DMS 273 (cell line): Measurements from ENCODE around the gene CEP57L1.
"Not testable (repeated sequence)": the region's sequence is repeated elsewhere in the genome, so short reads cannot be mapped to it uniquely, and the experiment has no call there.

Experiments
- DNase-seq: peaks from one replicate; lab custom pipeline; 2025; ENCODE audit not compliant: unreplicated experiment; lab: John Stamatoyannopoulos, UW

CEP57L1 gene

DNA sequence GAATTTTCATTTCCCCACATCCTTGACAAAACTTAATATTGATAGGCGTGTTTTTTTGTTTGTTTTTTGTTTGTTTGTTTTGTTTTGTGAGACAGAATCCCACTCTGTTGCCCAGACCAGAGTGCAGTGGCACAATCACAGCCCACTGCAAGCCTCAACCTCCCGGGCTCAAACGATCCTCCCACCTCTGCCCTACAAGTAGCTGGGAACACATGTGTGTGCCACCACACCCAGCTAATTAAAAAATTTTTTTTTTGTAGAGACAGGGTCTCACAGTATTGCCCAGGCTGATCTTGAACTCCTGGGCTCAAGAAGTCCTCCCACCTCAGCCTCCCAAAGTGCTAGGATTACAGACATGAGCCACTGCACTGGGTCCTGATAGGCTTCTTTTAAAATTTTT, 9.2 kb downstream of the CEP57L1 start:
- DNase-seq: no peak

DNA sequence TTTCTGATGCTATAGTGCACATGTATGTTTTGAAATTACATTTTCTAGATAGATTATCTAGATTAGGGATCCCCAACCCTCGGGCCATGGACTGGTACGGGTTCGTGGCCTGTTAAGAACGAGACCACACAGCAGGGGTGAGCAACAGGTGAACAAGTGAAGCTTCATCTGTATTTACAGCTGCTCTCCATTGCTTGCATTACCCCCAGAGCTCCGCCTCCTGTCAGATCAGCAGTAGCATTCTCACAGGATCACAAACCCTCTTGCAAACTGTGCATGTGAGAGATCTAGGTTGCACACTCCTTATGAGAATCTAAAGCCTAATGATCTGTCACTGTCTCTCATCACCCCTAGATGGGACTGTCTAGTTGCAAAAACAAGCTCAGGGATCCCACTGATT, 10.4 kb downstream of the CEP57L1 start:
- DNase-seq: no peak

GRCh38 chr6:109109663-109110062, 14.4 kb downstream of the CEP57L1 start:
- DNase-seq: not testable (repeated sequence)

DNA sequence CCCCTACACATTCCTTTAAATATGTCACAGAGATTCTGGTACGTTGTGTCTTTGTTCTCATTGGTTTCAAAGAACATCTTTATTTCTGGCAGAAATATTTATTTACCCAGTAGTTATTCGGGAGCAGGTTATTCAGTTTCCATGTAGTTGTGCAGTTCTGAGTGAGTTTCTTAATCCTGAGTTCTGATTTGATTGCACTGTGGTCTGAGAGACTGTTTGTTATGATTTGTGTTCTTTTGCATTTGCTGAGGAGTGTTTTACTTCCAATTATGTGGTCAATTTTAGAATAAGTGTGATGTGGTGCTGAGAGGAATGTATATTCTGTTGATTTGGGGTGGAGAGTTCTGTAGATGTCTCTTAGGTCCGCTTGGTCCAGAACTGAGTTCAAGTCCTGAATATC, 17.4 kb downstream of the CEP57L1 start:
- not testable (repeated sequence) for DNase-seq

- DNase-seq: no peak
Observed at GRCh38 chr6:109117346-109118035, 22.2 kb downstream of the CEP57L1 start.

DNA sequence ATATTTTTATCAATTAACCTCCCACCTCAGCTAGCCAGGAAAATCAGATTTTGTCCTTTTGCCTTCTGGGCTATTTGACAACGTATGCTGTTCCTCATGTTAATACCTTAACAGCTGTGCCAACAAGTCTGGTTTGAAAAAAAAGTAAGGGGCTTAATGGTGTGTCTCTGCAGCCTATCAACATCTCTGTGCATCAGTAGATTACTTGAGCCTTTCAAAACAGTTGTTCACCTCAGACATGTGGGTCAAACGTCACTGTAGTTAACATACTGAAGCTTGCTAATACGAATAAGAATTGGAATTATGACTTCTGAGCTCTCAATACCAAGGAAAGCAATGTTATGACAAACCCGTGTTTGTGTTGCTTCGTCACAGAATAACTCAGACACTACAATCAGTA, 23.0 kb downstream of the CEP57L1 start:
- peak; percentile 27 for DNase-seq

DNA sequence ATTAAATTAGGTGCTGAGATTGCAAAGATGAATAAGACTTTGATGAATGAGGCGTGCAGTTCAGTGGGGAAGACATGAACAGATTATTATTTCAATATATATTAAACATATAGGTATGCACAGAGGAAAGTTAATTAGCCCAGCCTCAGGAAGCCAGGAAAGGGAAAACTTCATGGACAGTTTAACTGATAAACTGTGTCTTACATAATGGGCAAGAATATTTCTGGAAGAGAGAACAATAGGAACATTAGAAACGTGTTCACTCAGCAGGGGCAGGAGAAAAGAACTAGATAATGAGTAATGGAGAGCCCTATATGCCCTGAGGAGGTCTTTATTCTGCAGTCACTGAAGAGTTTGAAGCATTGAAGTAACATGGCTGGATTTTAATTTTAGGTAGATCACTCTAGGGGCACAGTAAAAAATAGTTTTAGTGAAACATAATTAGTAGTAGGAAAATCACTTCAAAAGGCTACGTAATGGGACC, 23.6 kb downstream of the CEP57L1 start:
- no peak for DNase-seq

DNA sequence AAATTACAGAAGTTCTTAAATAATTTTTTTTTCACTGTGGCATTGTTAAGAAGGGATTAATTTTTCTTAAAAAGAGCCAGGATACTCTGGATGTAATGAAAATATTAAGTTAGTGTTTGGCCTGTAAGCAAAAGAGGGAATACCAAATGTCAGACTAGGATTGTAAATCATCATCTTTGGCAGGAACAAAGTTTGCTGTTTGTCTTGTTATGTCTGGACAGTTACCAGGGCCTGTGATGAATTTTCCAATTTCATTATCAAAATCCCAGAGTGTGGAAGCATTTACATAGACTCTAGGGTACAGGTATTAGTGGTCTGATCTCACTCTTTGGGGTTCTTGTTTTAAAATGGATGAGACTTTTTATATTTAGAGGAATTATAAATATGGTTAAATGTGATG, 26.1 kb downstream of the CEP57L1 start:
- no peak for DNase-seq

DNA sequence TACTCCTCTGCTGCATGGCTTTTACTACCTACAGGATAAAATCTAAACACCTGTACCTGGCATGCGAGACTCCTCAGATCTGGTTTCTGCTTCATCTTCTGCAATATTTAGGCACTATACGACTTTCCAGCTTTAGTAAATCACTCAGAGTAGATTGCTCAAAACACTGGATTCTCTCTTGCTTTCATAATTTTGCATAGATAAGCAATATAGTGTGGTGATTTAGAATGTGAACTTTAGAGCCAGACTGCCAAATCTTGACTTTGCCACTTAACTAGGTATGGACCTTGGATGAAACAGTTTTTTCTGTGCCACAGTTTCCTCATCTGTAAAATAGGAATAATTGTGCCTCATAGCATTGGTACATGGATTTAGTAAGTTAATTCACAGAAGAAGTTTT, 28.9 kb downstream of the CEP57L1 start:
- no peak for DNase-seq

- DNase-seq: no peak
Observed at GRCh38 chr6:109125504-109125903, 30.2 kb downstream of the CEP57L1 start.

GRCh38 chr6:109130065-109130464, 34.8 kb downstream of the CEP57L1 start:
- DNase-seq: no peak

GRCh38 chr6:109135600-109135999, 40.3 kb downstream of the CEP57L1 start:
- DNase-seq: not testable (repeated sequence)

GRCh38 chr6:109136039-109136438, 40.7 kb downstream of the CEP57L1 start:
- not testable (repeated sequence) for DNase-seq

DNA sequence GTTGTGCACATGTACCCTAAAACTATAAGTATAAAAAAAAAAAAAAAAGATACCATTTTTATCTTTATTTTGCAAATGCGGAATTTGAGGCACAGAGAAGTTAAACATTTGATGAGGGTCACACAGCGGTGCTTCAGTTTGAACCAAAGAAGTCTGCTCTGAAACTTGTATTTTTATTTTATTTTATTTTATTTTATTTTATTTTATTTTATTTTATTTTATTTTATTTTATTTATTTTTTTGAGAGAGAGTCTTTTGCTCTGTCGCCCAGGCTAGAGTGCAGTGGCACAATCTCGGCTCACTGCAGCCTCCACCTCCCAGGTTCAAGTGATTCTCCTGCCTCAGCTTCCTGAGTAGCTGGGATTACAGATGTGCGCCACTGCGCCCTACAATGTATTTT, 41.2 kb downstream of the CEP57L1 start:
- not testable (repeated sequence) for DNase-seq

- no peak for DNase-seq
Observed at GRCh38 chr6:109139109-109139508, 43.8 kb downstream of the CEP57L1 start.

GRCh38 chr6:109142067-109142466, 46.8 kb downstream of the CEP57L1 start:
- DNase-seq: not testable (repeated sequence)

DNA sequence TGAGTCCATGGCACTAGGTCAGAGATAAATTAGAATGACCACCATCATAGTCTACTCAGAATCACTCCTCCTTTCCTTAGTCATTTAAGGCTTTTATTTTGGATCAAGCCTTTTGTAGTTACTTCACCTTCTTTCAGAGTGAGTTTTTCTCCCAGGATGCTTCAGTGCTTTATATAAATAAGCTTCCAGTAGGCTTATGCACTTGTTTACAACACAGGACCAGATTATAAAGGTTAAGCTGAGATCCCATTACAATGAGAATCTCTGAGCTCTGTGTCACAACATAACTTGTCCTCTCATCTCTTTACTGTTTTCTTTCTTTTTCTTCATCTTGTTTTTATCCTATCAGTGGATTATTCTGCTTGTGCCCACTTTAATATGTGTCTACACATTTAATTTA, 47.9 kb downstream of the CEP57L1 start:
- no peak for DNase-seq

DNA sequence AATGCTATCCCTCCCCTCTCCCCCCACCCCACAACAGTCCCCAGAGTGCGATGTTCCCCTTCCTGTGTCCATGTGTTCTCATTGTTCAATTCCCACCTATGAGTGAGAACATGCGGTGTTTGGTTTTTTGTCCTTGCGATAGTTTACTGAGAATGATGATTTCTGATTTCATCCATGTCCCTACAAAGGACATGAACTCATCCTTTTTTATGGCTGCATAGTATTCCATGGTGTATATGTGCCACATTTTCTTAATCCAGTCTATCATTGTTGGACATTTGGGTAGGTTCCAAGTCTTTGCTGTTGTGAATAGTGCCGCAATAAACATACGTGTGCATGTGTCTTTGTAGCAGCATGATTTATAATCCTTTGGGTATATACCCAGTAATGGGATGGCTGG, 52.9 kb downstream of the CEP57L1 start:
- DNase-seq: not testable (repeated sequence)

- DNase-seq: not testable (repeated sequence)
Observed at GRCh38 chr6:109148716-109149115, 53.4 kb downstream of the CEP57L1 start.

DNA sequence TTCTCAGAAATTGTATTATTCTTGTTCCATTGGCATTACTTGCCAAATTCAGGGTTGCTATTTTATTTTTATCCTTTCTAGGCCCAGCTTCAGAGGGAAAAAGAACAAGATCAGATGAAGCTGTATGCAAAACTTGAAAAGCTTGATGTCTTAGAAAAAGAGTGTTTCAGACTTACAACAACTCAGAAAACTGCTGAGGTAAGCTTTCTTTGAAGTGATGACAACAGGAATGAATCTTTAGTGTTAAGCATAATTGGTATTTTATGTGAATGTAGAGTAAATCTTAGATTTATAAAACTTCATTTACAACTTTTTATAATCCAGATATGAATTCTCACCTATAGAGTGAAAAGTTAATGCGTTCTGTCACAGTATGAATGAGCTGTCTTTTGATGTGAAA, 58.4 kb downstream of the CEP57L1 start:
- no peak for DNase-seq

DNA sequence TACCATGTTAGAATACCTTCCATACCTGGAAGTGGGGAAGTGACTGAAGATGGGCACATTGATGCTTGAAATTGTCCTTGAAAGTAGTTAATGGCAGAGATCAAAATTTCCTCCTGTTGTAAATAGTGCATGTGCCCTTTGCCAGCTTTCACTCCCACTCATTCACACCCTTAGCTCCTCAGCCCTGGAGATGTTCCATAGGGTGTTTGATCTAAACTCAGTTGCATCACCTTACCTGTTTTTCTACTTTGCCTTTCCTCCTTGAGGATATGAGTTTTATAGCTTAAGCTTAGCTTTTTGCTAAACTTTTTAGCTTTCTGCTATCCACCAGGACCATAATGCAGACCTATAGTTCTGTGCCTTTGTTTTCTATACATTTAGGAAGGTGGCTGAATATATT, 69.0 kb downstream of the CEP57L1 start:
- no peak for DNase-seq

GRCh38 chr6:109165392-109165974, 70.2 kb downstream of the CEP57L1 start:
- DNase-seq: no peak

DNA sequence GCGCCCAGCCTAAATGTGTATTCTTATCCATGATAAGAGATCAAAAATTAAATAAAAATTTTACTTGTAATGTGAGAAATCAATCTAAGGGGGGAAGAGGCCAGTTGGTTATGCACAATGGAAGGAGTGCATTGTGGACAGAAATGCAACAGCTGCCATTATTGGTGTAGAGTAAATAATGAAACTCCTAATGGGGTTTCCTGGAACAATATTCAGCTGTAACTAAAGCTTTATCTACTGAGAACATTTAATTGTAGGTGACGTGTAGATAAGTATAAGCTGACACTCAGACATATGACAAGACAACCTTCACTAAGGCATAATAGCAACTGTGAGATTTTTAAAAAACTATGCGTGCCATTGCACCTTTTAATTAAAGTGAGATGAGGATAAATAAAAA, 71.4 kb downstream of the CEP57L1 start:
- no peak for DNase-seq
